Common myeloid progenitor, CD34-positive (primary cell): ENCODE measurements around the gene DCBLD2.

Experiments
- CTCF ChIA-PET: fragments of 350-600 bp; sonication (Branson Sonifier 250); formaldehyde crosslinking; loops from one replicate; lab custom pipeline; 2021; ENCODE audit warnings: antibody characterized with exemption; lab: Charles Lee
- POLR2A ChIA-PET: fragments of 350-600 bp; sonication (Branson Sonifier 250); formaldehyde crosslinking; loops from one replicate; lab custom pipeline; 2021; ENCODE audit warnings: antibody characterized with exemption; lab: Charles Lee
- DNase-seq, 3 donors: peaks; one replicate each; pipeline versions ENCODE4 v3.0.0 to v3.0.0-alpha.2; 2013
- H3K27ac ChIP-seq, 2 experiments: 1 replicate in 1 of 2; 2 replicates in 1 of 2; pipeline ENCODE4 v1.7.0; 2013; ENCODE audit warnings: inconsistent platforms in 2 of 2, low read length in 2 of 2, mild to moderate bottlenecking in 2 of 2, low read depth in 1 of 2, moderate library complexity in 1 of 2; ENCODE audit not compliant: severe bottlenecking in 2 of 2, insufficient read depth in 1 of 2, poor library complexity in 1 of 2
- H3K27me3 ChIP-seq, 5 experiments: replicated peaks in 2 of 5; 1 replicate in 3 of 5; 2 replicates in 2 of 5; pipeline versions ENCODE4 v1.6.1 to v1.7.0; 2013; ENCODE audit warnings: low read length in 4 of 5, mild to moderate bottlenecking in 2 of 5, moderate library complexity in 2 of 5, inconsistent platforms in 1 of 5; ENCODE audit not compliant: insufficient read depth in 5 of 5, control insufficient read depth in 4 of 5
- H3K36me3 ChIP-seq, 4 experiments: 1 replicate in 2 of 4; 2 replicates in 2 of 4; pipeline versions ENCODE4 v1.6.1 to v1.7.0; 2013; ENCODE audit warnings: low read length in 3 of 4, control low read depth in 1 of 4, mild to moderate bottlenecking in 1 of 4; ENCODE audit not compliant: control insufficient read depth in 4 of 4, insufficient read depth in 4 of 4
- H3K4me1 ChIP-seq, 4 experiments: 1 replicate in 3 of 4; 2 replicates in 1 of 4; pipeline versions ENCODE4 v1.6.1 to v1.7.1; 2013; ENCODE audit warnings: low read length in 3 of 4, mild to moderate bottlenecking in 3 of 4, control low read depth in 1 of 4, inconsistent platforms in 1 of 4, moderate library complexity in 1 of 4; ENCODE audit not compliant: control insufficient read depth in 4 of 4, insufficient read depth in 4 of 4; ENCODE audit errors: control extremely low read depth in 1 of 4
- H3K4me3 ChIP-seq, 7 experiments: 1 replicate in 4 of 7; 2 replicates in 3 of 7; pipeline versions ENCODE4 v1.5.1 to v1.7.0; 2013; ENCODE audit warnings: mild to moderate bottlenecking in 7 of 7, low read length in 6 of 7, moderate library complexity in 6 of 7, inconsistent platforms in 2 of 7, low read depth in 2 of 7, control low read depth in 1 of 7; ENCODE audit not compliant: insufficient read depth in 4 of 7, control insufficient read depth in 1 of 7; ENCODE audit errors: extremely low read depth in 1 of 7
- H3K9me3 ChIP-seq, 5 experiments: 1 replicate in 4 of 5; 2 replicates in 1 of 5; pipeline versions ENCODE4 v1.6.1 to v1.7.1; 2013; ENCODE audit warnings: low read length in 4 of 5, mild to moderate bottlenecking in 2 of 5, inconsistent platforms in 1 of 5, low read depth in 1 of 5, moderate library complexity in 1 of 5; ENCODE audit not compliant: control insufficient read depth in 4 of 5, insufficient read depth in 2 of 5; ENCODE audit errors: control extremely low read depth in 1 of 5
- WGBS: methylation state at CpG from one replicate; pipeline ENCODE4 v1.1.5; 2013; ENCODE audit not compliant: insufficient coverage; 5-methylcytosine and 5-hydroxymethylcytosine counted together

The DCBLD2 gene

GRCh38 chr3:98784042-98784441 is 117.5 kb downstream of the DCBLD2 start:
- 82% methylated on average over 3 of the region's 5 CpGs for WGBS
- CTCF ChIA-PET: interaction anchor here (0.6 to 1.9 kb wide), 3 partner anchors 12 to 27 kb away, joined by 3 to 5 read pairs (median 3); partner anchors contain the start of gene ST3GAL6
- DNase-seq: no peak

GRCh38 chr3:98782824-98783500 is 118.5 kb downstream of the DCBLD2 start:
- ChIA-PET CTCF (interaction anchor here (1.0 to 2.1 kb wide), 4 partner anchors 14 to 181 kb away, joined by 3 to 6 read pairs (median 4); partner anchors contain the start of gene ST3GAL6), POLR2A (interaction anchor here (0.6 kb wide), 1 partner anchor 19 kb away, joined by 3 read pairs; no protein-coding TSS in a partner anchor)
- H3K27me3 ChIP-seq: no peaks in the 10 kb centered on the region
- DNase-seq: no peak
- no peak overlapping the region for H3K4me3 ChIP-seq
- WGBS: 89% methylated on average over 8 of the region's 8 CpGs
- peaks cover 13 to 62% (median 44%) of the 10 kb centered on the region in 4 experiments for H3K4me1 ChIP-seq
- H3K36me3 ChIP-seq: peaks cover 0 to 58% (median 5%) of the 10 kb centered on the region in 4 experiments
- H3K9me3 ChIP-seq: no peaks in the 10 kb centered on the region
- no peak overlapping the region for H3K27ac ChIP-seq

More at GRCh38 chr3:98784042-98784441, 117.5 kb downstream of the DCBLD2 start:
- H3K9me3 ChIP-seq: no peaks in the 10 kb centered on the region
- no peaks in the 10 kb centered on the region for H3K27me3 ChIP-seq
- peaks cover 16 to 62% (median 44%) of the 10 kb centered on the region in 4 experiments for H3K4me1 ChIP-seq
- peaks cover 0 to 58% (median 5%) of the 10 kb centered on the region in 4 experiments for H3K36me3 ChIP-seq
- POLR2A ChIA-PET: no interaction called here
- no peak overlapping the region for H3K4me3 ChIP-seq
- H3K27ac ChIP-seq: no peak overlapping the region

- H3K27me3 ChIP-seq: no peaks in the 10 kb centered on the region
- CTCF ChIA-PET: interaction anchor here (0.7 to 2.1 kb wide), 4 partner anchors 11 to 177 kb away, joined by 3 to 7 read pairs (median 3); no protein-coding TSS in a partner anchor
- peaks cover 9 to 41% (median 26%) of the 10 kb centered on the region in 4 experiments for H3K4me1 ChIP-seq
- POLR2A ChIA-PET: no interaction called here
- no peak overlapping the region for H3K27ac ChIP-seq
- no peak overlapping the region for H3K4me3 ChIP-seq
- no peak for DNase-seq
- H3K36me3 ChIP-seq: peaks cover 0 to 69% (median 11%) of the 10 kb centered on the region in 4 experiments
- 100% methylated on average over 2 of the region's 2 CpGs for WGBS
- H3K9me3 ChIP-seq: no peaks in the 10 kb centered on the region
These were observed 121.2 kb downstream of the DCBLD2 start for GRCh38 chr3:98780343-98780742.

- Histone ChIP-seq H3K27ac (no peak overlapping the region), H3K4me3 (no peak overlapping the region), H3K36me3 (peaks cover 0 to 72% (median 11%) of the 10 kb centered on the region in 4 experiments), H3K27me3 (no peaks in the 10 kb centered on the region), H3K4me1 (peaks cover 9 to 36% (median 25%) of the 10 kb centered on the region in 4 experiments), H3K9me3 (no peaks in the 10 kb centered on the region)
- CTCF ChIA-PET: interaction anchor here (0.7 to 2.1 kb wide), 9 partner anchors 11 to 179 kb away, joined by 3 to 7 read pairs (median 3); no protein-coding TSS in a partner anchor
- no CpG with 5 or more reads among the region's 4 CpGs for WGBS
- POLR2A ChIA-PET: no interaction called here
- no peak for DNase-seq
These were observed 121.8 kb downstream of the DCBLD2 start for GRCh38 chr3:98779541-98780335.

GRCh38 chr3:98778852-98779413 is 122.6 kb downstream of the DCBLD2 start:
- Histone ChIP-seq H3K36me3 (peaks cover 0 to 76% (median 10%) of the 10 kb centered on the region in 4 experiments), H3K27ac (peak overlapping the region in 1 of 2 experiments; percentile 46), H3K4me1 (peaks cover 9 to 30% (median 22%) of the 10 kb centered on the region in 4 experiments), H3K27me3 (no peaks in the 10 kb centered on the region), H3K9me3 (no peaks in the 10 kb centered on the region), H3K4me3 (no peak overlapping the region)
- 20% methylated on average over 4 of the region's 5 CpGs for WGBS
- peak; percentile 54 to 85 (median 79) for DNase-seq
- ChIA-PET CTCF (interaction anchor here (1.0 to 1.3 kb wide), 7 partner anchors 10 to 178 kb away, joined by 3 read pairs; no protein-coding TSS in a partner anchor), POLR2A (no interaction called here)

GRCh38 chr3:98778383-98778782 is 123.1 kb downstream of the DCBLD2 start:
- H3K4me3 ChIP-seq: no peak overlapping the region
- peak overlapping the region in 1 of 2 experiments; percentile 46 for H3K27ac ChIP-seq
- peaks cover 0 to 77% (median 10%) of the 10 kb centered on the region in 4 experiments for H3K36me3 ChIP-seq
- WGBS: 100% methylated on average over 1 of the region's 5 CpGs
- POLR2A ChIA-PET: no interaction called here
- H3K27me3 ChIP-seq: no peaks in the 10 kb centered on the region
- DNase-seq: peak in 2 of 3 donors; percentile 83 to 89
- no peaks in the 10 kb centered on the region for H3K9me3 ChIP-seq
- H3K4me1 ChIP-seq: peaks cover 9 to 30% (median 21%) of the 10 kb centered on the region in 4 experiments
- CTCF ChIA-PET: interaction anchor here (1.0 to 2.7 kb wide), 8 partner anchors 9 to 179 kb away, joined by 3 to 8 read pairs (median 3); no protein-coding TSS in a partner anchor
